Germinal center (tissue), 1 donor: ENCODE data around the gene MEGF6.

Experiments used
- DNase-seq: peaks from one replicate; pipeline ENCODE4 v3.0.0; 2012; ENCODE audit warnings: mixed read lengths, low spot score

MEGF6 gene

DNA sequence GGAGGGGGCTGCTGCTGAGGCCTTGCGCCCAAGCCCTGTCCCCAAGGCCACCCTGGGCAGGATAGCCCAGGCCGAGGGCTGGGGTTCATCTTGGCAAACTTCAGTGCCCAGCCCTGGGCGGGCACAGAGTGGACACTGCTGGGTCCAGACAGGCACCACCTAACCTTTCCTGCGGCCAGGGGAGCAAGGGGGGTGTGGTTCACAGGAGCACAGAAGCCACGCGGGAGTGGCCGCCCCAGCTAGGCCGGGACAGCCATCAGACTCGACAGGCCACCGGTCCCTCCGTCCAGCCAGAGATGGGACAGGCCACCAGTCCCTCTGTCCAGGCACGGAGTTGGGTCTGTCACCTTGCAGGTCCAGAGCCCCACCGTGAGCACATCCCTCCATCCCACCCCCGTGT is 127.9 kb downstream of the MEGF6 start:
- DNase-seq, result no peak

DNA sequence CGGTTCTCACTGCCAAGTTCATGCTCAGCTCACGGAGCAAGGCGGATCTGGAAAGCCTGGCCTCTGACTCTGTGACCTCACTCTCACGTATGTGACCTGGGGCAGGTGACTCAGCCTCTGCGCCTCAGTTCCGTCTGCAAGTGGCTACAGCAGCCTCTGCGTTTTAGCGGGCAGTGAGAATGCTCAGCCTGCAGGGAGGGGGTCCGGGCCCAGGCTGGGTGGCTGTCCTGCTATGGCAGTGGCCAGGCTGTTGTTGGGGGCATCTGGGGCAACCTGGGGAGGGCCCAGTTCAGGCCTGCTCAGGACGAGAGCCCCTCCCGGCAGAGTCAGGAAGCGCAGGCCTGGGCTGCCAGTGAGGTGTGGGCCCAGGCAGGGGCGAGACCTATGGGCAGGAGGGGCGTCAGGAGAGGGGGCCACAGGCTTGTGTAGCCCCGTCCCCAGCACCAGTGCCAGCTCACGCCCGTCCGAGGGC is 128.9 kb downstream of the MEGF6 start:
- DNase-seq, result peak; percentile 48

DNA sequence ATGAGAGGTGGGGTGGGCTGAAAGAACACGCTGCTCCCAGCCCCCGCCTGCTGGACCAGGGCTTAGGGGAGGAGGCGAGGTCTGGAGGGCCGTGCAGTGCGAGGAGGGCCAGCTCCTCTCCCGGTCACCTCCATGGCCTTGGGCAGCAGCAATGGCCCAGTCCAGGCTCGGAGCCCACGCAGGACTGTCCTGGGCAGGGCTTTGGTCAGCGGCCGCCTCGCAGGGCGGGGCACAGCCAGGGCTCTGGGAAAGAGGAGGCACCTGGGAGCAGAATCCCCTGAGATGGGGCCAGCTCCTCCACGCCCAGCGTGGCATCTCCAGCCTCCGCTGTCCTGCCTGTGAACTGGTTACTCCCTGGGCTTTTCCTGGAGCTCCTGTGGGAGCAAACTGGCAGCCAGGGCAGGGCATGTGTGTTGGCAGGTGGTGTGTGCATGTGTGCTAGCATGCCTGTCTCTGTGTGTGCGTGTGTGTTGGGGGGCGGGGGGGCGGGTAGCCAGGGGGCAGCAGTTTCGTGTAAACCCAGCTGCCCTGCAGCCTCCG is 129.4 kb downstream of the MEGF6 start:
- no peak for DNase-seq

DNA sequence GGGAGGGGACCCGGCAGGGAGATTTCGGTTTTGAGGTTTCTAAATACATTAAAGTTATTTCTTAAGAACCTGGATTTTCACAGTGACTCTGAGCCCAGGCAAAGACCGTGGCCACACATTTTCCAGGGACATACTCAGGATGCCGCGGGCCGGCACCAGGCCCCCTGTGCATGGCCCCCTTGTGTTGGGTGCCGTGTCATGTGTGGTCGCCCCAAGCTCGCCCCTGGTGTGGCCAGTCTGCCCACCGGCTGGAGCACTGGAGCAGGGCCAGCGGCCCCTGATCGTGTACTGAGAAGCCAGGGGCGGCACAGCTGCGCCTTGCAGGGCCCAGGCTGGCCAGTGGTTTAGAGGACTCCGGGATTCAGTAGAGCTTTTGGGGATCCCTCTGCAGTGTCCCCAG is 130.3 kb downstream of the MEGF6 start:
- no peak for DNase-seq

DNA sequence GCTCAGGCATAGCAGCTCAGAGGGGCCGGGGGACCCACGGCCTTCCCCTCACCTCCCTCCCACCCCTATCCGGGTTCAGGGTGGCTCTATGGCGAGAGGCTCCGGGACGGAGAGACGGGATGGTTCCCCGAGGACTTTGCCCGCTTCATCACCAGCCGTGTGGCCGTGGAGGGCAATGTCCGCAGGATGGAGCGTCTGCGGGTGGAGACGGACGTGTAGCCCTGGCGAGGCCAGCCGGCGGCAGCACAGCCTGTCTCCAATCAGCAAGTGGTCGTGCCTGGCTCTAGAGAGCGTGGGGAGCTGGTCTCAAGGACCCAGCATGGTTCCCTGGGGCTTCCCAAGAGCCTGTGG is 131.0 kb downstream of the MEGF6 start:
- no peak for DNase-seq

DNA sequence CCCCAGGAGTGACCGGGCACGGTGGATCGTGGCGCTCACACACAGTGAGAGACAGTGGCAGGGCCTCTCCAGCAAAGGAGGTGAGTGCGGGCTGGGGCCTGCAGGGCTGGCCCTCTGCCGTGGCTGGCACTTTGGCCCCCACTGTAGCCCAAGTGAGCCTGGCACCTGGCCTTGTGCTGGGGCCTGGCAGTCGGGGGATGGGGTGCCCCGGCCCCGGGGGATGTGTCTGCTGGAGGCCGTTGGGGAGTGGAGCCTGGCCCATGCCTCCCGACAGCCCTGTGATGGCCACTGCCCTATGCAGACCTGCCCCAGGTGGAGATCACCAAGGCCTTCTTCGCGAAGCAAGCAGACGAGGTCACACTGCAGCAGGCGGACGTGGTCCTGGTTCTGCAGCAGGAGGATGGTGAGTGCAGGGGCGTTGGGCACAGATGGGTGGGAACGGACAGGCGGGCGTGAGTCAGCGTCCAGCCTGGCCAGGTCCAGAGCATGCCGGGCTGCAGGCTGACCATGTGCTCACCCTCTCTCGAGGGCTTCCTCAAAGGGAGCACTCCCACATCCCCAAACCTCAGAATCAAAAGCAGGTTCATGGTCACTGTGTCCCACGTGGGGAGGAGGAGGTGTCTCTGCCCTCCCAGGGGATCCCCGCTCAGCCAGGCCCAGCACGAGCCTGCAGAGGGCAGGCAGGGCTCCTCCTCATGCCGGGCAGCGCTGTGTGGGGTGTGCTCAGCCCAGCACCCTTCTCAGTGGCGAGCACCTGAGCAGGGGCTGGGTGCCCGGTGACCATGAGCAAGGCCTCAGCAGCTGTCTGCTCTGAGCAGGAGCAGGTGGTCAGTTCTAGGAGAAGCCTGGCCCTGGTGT is 131.6 kb downstream of the MEGF6 start:
- no peak for DNase-seq

DNA sequence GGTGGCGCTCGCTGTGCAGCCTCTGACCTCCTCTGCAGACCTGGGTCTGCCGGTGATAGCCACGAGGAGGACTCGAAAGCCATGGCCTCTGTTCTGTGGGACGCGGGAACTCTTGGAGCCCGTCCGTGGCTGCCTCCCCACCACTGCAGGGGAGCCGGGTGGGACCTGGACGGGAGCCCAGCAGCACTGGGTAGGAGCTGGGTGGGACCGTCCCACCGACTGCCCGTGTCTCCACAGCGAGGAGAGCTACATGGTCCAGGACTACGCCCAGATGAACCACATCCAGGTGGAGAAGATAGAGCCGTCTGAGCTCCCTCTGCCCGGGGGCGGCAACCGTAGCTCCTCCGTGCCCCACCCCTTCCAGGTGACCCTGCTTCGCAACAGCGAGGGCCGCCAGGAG is 133.1 kb downstream of the MEGF6 start:
- DNase-seq, result no peak

DNA sequence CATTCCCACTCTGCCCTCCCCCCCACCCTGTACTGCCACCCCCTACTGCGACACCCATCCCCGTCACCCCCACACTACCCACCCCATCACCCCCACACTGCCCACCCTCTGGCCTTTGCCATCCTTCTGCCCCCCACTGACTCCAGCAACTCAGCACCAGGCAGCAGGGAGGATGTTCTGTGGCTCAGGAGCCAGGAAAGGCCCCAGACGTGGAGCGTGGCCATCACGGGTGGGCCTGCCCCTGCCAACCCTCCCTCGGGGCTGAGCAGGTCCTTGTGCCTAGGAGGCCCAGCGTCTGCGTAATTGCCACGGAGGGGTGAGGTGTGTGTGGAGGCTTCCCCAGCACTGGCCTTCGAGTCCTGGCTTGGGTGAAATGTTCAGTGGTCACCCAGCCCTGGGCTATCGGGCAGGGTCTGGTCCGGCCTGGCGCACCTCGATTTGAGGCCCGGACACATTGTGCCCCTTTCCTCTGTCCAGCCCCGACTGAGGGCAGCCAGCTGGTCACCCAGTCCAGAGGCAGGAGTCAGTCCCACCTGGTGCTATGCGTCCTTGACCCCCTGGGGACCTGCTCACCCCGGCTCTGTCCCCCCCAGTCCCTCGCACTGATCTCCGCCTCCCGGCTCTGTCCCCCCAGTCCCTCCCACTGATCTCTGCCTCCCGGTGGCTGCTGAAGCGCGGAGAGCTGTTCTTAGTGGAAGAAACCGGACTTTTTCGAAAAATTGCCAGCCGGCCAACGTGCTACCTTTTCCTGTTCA is 133.9 kb downstream of the MEGF6 start:
- DNase-seq, result peak; percentile 47

DNA sequence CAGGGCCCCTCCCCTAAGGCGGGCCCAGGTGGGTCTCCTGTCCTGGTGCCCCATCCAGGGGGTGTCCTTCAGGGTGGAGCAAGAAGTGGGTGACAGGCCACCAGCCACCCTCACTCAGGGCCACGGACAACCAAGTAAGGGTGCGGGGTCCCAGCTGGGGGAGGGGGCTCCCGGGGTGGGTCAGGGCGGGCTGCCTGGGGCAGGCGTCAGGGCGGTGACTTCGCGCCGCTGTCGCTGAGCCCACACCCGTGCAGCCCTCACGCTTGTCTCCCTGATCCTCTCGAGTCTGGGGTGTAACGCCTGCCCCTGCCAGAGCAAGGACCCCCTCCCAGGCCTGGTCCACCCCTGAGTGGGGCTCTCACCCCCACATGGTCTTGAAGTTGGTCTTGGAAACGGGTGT is 134.6 kb downstream of the MEGF6 start:
- no peak for DNase-seq

DNA sequence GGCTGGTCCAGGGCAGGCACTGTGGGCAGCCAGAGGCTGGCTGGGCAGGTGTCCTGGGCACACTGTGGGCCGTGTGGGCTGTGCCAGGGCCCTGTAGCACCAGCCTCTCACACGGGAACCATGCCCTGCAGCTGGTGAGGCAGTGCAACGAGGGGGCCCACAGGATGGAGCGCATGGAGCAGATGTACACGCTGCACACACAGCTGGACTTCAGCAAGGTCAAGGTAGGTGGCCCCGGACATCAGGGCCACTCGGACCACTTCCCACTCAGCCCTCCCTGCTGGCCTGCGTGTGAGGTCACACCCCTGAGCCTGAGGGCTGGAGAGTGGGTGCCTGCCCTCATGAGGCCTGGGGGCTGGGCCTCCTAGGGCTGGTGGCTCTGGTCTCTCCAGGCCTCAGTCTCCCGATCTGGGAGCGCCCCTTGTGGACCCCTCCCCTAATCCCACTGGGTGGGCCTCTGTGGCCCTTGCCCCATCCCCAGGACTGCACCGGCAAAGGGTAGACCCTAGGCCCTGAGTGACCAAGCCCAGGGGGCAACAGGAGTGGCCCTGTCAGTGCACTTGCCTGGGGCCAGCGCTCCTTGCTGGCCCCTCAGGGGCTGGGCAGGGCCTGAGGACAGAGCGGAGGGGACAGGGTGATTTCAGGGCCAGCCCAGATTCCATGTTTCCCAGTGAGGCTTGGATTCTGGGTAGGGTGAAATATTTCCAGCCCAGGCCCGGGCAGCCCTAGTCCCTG is 135.3 kb downstream of the MEGF6 start:
- no peak for DNase-seq

DNA sequence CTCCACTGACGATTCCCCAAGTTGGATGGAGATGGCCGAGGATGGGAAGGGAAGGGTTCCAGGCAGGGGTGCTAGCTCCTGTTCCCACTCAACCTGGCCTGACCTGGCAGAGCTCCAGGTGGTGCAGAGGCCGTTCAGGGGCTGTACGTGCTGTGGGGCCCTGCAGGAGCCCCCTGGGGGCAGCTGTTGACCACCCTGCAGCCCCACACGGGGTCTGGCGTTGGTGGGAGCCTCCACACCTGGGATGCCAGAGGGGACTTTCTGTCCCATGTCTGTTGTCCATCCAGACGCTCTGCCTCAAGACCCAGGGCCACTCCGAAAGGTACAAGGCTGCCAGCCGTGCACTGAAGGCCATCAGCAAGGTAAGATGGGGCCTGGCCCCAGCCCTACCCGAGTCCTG is 136.9 kb downstream of the MEGF6 start:
- no peak for DNase-seq

DNA sequence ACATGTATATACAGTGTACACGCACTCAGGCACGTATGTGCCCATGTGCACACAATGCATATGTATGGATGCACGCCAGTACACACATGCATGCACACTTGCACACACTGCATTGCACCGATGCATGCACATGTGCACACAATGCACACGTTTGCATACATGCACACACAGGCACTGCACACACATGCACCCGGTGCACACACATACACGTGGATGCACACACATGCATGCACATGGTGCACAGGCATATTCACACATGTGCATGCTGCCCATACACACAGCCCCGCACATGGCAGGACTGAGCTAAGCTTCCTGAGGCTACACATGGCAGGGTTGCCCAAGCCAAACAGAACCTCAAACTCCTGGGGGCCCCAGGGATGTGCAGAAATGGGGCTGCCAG is 137.3 kb downstream of the MEGF6 start:
- DNase-seq, result no peak

DNA sequence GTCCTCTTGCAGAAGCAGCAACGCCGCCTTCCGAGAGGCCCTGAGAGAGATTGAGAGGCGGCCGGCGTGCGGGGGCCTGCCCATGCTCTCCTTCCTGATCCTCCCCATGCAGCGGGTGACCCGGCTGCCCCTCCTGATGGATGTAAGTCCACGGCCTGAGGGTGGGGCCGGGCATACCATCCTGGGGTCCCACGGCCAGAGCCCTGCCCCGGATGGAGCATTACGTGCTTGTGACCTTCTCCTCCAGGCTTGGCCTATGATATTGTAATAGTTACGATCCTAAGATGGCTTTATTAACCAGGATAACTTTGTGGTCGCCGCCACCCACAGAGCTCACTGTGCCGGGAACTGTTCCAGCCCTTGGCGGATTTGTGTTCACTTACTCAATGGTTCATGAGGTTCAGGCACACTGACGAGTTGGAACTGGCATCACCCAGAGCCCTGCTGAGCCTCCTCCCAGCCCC is 137.9 kb downstream of the MEGF6 start:
- no peak for DNase-seq

DNA sequence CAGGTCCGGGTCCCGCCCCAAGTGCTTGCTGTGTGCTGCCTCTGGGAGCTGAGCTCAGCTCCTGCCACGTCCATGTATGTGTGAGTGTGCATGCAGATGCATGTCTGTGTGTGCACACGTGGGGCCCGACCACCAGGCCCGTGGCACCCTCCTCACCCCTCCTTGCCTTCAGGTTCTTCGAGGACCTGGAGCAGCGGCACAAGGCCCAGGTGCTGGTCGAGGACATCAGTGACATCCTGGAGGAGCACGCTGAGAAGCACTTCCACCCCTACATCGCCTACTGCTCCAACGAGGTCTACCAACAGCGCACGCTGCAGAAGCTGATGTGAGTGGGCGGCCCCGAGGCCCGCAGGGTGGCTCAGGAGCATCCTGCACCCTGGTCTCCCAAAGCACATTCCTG is 138.4 kb downstream of the MEGF6 start:
- DNase-seq, result no peak

DNA sequence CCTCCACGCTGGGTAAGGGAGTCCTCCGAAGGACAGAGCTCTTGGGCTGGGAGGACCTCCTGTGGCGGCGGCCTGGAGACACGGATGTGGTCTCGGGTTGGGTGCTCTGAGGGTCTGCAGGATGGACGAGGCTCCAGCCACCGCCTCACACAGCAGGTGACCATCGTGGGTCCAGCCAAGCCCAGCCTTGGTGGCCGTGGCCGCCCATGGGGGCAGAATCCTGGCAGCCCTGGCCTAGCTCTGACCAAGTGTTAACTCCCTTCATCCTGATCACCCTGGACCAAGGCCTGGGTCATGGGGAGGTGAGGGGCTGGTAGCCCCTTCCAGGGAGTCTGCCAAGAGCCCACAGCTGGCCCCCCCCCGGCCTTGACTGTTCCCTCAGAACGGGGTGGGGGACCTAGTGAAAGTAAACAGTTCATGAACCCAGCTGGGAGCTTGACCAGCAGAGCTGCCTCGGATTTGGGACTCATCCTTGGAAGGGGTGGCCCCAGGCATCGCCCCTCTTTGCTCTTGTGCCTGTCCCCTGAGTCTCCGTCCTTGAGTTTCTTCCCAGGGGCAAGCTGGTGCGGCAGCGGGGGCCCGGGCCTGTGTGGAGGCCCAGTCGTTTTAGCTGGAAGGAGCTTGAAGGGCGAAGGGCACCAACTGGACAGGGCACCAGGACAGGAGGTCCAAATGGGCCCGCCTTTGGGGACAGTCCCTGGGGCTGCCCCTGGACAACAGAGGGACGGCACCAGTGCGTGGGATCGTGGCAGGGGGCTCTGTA is 139.0 kb downstream of the MEGF6 start:
- no peak for DNase-seq

DNA sequence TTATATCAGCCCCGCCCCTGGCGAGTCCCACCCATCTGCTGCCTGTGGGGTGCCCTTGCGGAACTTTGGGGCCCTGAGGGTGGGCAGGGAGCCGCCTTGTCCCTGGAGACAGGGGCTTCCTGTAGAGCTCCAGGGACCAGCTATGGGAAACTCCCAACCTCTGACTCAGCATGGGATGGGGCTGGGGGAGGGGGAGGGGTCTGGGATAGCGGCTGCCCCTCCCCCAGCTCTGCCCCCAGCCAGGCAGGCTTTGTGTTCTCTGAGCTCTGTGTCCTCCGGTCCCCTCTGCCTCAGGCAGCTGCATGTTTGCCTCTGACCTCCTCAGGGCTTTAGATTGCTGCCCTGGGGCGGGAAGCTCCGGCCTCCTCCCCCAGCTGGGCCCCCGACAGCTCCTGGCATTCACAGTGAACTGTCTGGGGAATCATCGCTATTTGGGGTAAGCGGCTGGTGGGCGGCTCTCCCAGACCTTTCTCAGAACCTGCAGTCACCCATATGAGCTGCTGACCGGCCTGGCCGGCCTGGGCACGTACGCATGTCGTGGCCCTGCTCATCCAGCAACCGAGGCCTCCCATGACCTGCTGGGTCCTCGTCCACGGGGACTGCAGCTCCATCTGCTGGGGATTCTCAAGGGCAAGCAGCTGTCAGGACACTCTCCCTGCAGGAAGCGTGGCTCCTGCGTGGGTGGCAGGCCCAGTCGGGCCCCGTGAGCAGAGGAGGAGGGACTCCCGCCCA is 139.8 kb downstream of the MEGF6 start:
- DNase-seq, result no peak

DNA sequence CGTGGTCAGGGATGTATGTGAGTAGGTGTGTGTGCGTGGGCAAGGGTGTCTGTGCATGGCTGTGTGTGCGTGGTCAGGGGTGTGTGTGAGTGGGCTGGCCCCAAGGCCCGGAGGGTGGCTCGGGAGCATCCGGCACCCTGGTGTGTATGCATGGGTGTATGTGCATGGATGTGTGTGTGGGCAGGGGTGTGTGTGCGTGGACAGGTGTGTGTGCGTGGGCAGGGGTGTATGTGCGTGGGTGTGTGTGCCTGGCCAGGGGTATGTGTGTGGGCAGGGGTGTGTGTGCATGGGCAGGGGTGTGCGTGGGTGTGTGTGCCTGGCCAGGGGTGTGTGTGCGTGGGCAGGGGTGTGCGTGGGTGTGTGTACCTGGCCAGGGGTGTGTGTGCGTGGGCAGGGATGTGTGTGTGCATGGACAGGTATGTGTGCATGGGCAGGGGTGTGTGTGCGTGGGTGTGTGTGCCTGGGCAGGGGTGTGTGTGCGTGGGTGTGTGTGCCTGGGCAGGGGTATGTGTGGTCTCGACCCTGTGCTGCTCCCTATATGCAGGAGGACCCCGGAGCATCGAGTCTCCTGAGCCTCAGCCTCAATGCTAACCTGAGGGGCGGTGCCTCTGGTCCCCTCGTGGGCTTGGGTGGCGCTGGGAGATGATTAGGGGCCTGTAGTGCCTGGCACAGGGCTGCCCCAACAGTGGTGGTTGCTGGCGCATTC is 140.5 kb downstream of the MEGF6 start:
- no peak for DNase-seq

DNA sequence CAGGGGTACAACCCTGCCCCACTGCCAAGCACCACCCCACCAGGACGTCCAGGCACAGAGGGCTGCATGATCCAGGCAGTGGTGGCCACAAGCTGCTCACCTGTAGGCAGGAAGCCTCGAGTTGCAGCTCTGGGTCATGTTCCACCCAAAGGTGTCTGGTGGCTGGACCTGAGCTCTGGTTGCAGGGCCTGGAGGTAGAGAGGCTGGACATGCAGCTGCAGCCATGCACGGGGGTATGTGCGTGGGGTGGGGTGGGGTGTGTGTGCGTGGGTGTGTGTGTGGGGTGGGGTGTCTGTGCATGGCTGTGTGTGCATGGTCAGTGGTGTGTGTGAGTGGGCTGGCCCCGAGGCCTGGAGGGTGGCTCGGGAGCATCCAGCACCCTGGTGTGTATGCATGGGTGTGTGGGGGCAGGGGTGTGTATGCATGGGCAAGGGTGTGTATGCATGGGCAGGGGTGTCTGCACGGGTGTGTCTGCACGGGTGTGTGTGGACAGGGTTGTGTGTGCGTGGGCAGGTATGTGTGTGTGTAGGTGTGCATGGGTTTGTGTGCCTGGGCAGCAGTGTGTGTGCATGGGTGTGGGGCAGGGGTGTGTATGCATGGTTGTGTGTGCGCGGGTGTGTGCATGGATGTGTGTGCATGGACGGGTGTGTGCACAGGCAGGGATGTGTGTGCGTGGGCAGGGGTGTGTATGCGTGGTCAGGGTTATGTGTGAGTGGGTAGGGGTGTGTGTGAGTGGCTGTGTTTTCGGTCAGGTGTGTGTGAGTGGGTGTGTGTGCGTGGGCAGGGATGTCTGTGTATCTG is 141.3 kb downstream of the MEGF6 start:
- no peak for DNase-seq

DNA sequence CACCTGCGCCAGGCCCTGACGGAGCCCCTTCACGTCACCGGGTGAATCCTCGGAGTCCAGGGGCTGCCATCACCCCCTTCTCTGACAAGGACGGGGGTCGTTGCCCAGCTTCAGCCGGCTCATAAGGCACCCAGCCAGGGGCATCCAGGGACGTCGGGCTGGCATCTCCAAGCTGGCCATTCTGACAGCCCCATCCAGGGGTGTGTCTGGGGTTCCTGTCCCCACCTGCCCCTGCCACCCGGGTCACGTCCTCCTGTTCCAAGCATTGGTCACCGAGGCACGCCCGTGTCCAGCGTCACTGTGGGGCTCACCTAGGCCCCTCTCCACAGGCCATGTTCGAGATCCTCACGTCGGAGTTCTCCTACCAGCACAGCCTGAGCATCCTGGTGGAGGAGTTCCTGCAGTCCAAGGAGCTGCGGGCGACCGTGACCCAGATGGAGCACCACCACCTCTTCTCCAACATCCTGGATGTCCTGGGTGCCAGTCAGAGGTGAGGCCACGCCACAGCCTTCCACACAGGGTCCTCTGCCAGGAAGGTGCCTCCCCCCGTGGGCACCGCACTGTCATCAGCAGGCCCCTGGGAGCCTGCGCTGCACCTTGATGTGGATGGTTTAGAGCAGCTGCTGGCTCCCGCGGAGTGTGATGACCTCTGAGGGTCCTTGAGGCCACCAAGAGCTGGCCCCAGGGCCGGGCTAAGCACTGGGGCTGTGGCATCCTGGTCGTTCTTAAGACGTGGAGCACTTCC is 142.0 kb downstream of the MEGF6 start:
- no peak for DNase-seq
